Epithelial cell of esophagus (primary cell): ENCODE data around the gene SERPINA5.

Experiments used
- DNase-seq: peaks from one replicate; pipeline ENCODE4 v3.0.0; 2010; ENCODE audit warnings: low read depth
- H3K4me3 ChIP-seq: 2 replicates; pipeline ENCODE4 v1.5.1; 2011; ENCODE audit warnings: mild to moderate bottlenecking, low read length, control low read depth
- TF ChIP-seq, protein P1 (sequence below): IDR thresholded peaks from 2 replicates; pipeline ENCODE4 v1.5.1; 2011; ENCODE audit warnings: low read depth, mild to moderate bottlenecking, low read length, control low read depth, inconsistent platforms; ENCODE audit not compliant: insufficient read depth; ENCODE audit errors: missing control alignments

SERPINA5 gene

DNA sequence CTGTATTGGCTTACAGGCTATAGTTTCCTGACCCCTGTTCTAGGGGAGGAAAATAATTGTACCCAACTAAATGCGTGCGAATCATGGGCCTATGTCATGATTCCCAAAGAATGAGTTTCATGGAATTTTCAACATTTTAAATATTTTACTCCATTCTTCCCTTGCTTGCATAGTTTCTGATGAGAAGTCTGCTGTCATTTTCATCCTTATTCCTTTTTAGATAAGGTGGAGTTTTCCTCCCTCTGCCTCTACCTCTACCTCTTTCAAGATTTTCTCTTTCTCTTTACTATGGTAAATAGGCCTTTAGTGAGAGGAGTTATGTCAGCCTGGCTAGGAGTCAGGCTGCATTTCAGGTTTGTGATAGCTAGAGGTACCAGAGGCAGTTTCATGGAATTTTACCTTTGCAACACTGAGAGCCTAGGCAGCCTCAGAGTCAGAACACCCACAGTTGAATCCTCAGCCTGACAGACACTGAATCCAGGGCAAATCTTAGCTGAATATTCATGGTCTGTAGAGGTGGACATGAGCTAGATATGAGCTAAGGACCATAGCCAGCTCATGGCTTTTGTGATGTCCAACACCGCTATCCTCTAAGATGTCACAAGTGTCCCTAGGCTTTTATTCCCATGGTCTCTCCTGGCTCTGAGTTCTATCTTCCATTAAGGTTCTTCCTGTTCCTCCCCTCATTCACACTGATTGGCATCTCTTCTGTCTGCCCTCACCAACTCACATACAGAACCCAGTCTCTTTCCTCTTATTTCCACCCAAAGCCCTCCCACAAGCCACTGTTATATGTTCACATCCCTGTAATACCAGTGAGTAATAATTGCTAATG is 37.0 kb downstream of the SERPINA5 start:
- no peak overlapping the region for H3K4me3 ChIP-seq
- TF ChIP-seq, protein P1, sequence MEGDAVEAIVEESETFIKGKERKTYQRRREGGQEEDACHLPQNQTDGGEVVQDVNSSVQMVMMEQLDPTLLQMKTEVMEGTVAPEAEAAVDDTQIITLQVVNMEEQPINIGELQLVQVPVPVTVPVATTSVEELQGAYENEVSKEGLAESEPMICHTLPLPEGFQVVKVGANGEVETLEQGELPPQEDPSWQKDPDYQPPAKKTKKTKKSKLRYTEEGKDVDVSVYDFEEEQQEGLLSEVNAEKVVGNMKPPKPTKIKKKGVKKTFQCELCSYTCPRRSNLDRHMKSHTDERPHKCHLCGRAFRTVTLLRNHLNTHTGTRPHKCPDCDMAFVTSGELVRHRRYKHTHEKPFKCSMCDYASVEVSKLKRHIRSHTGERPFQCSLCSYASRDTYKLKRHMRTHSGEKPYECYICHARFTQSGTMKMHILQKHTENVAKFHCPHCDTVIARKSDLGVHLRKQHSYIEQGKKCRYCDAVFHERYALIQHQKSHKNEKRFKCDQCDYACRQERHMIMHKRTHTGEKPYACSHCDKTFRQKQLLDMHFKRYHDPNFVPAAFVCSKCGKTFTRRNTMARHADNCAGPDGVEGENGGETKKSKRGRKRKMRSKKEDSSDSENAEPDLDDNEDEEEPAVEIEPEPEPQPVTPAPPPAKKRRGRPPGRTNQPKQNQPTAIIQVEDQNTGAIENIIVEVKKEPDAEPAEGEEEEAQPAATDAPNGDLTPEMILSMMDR: no peak
- DNase-seq: no peak

DNA sequence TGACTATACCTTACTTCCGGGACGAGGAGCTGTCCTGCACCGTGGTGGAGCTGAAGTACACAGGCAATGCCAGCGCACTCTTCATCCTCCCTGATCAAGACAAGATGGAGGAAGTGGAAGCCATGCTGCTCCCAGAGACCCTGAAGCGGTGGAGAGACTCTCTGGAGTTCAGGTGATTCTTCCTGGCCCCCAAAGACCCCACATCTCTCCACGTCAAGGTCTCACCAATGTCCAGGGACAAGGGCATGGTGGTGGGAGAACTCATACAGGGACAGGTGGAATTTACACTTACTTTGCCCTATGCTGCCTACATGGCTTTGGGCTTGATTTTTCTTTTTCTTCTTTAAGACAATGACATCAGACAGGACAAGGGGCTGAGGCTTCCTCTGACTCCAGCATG is 38.1 kb downstream of the SERPINA5 start:
- no peak for DNase-seq
- H3K4me3 ChIP-seq: no peak overlapping the region
- TF ChIP-seq, protein P1: no peak

GRCh38 chr14:94620597-94620996 is 39.4 kb downstream of the SERPINA5 start:
- DNase-seq: no peak
- no peak overlapping the region for H3K4me3 ChIP-seq
- TF ChIP-seq, protein P1: no peak

DNA sequence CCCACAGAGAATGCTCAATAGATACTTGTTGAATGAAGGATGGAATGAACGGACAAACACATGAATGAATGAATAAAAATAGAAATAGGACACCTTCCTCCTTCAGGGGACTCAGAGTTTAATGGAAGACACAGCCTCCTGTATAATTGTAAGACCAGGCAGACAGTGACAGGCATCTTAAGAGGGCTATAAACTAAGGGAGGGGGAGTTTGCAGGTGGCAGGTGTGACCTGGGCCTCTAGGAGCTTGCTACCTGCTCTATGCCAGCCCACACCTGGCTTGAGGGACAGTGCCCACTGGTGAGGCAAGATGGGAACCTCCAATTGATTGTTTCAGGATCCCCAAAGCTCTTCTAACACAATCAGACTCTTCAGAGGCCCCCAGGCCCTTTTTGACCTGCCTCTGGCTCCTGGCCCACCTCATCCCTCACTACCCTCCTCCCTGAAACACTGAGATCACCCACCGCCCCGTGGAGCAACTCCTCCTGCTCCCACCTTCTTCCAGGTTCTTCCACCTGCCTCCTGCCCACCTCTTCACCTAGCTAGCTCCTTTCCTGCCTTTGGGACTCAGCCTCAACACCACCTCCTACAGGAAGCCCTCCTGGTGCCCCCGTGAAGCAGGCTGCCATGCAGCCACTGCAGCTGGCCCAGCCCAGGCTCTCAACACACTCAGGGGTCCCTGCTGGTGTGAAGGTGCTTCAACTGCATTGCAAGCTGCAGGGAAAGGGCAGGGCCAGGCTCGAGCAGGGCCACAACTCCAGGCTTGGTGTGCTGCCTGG is 40.3 kb downstream of the SERPINA5 start:
- DNase-seq: no peak
- H3K4me3 ChIP-seq: no peak overlapping the region
- TF ChIP-seq, protein P1: no peak

DNA sequence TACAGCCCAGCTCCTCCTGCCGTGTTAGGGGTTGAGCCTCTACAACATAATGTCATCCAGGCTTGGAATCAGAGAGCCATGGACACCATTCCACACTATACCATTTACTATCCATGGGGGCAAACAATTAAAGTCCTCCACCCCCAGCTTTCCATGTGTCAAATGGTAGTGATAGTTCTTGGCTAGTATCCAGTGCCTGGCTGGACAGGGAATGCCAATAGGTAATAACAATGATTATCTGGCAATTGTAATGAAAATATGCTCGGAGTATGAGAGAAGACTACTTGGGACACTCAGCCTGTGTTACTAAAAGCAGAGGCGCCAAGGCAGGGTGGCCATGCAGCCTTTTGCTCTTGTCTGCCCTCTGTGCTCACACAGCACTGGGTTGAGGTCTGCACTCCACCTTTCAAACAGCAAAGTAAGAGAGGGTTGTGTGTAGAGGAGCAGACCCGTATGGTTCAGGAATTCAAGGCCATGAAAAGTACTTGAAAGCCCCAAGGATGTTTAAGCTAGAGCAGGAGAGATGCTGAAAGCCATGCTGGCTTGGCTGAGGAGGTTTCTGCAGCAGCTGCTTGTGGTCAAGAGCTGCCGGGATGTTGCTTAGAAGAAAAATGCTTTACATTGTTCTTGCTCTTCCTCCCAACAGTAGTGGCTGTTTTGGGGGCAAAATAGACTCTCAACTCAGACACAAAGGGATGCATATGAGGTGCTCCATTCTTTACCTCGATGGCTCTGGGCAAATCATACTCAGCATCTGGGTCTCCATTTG is 41.6 kb downstream of the SERPINA5 start:
- H3K4me3 ChIP-seq: no peak overlapping the region
- TF ChIP-seq, protein P1: no peak
- no peak for DNase-seq

DNA sequence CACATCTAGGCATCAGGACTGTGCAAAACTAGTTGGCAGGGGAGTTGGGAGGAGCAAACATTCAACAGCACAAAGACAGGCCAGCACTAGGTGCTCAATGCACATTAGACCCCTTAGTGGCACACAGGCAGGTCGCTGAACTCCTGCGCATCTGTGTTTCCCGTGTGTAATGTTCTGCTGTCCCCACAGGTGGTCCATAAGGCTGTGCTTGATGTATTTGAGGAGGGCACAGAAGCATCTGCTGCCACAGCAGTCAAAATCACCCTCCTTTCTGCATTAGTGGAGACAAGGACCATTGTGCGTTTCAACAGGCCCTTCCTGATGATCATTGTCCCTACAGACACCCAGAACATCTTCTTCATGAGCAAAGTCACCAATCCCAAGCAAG is 42.2 kb downstream of the SERPINA5 start:
- H3K4me3 ChIP-seq: no peak overlapping the region
- DNase-seq: no peak
- TF ChIP-seq, protein P1: no peak
